GM19351 (cell line): ENCODE results near the gene TRMU.

Experiments used
- ATAC-seq: cut with Tn5 transposase; IDR thresholded peaks from one replicate; pipeline ENCODE4 v1.9.1; 2021; ENCODE audit warnings: mild to moderate bottlenecking, moderate library complexity; ENCODE audit not compliant: unreplicated experiment

Gene TRMU

GRCh38 chr22:46406349-46406748, 70.8 kb downstream of the TRMU start:
- no peak for ATAC-seq

- no peak for ATAC-seq
Observed at GRCh38 chr22:46406791-46407190, 71.3 kb downstream of the TRMU start.
